HG02798 (cell line): ENCODE measurements around the gene RBP2.

Source experiments
- ATAC-seq: cut with Tn5 transposase; IDR thresholded peaks from one replicate; pipeline ENCODE4 v1.9.1; 2021; ENCODE audit warnings: mild to moderate bottlenecking; ENCODE audit not compliant: unreplicated experiment, poor library complexity

RBP2 gene

DNA sequence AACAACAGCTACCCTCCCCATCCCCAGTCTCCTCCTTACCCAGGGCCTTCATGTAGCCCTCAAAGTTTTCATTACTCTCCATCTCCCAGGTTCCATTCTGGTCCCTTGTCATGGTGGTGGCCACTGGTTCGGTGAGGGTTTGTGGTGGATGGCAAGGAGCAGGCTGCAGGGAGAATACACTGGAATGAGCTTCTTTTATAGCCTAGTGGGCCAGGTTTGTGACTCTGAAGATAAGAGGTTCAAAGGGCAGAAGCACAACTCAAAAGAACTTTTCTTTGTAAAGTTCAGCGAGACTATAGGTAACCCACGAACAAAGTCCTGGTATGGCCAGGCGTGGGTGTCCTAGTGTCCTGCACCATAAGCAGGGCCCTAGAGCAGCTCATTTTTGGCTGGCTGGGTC is at the start of gene RBP2:
Gene RBP2 (minus strand): TSS at position 169 of the 400 bp plus-strand sequence. CDS start 57 bp downstream, at position 112.
- ATAC-seq = no peak

DNA sequence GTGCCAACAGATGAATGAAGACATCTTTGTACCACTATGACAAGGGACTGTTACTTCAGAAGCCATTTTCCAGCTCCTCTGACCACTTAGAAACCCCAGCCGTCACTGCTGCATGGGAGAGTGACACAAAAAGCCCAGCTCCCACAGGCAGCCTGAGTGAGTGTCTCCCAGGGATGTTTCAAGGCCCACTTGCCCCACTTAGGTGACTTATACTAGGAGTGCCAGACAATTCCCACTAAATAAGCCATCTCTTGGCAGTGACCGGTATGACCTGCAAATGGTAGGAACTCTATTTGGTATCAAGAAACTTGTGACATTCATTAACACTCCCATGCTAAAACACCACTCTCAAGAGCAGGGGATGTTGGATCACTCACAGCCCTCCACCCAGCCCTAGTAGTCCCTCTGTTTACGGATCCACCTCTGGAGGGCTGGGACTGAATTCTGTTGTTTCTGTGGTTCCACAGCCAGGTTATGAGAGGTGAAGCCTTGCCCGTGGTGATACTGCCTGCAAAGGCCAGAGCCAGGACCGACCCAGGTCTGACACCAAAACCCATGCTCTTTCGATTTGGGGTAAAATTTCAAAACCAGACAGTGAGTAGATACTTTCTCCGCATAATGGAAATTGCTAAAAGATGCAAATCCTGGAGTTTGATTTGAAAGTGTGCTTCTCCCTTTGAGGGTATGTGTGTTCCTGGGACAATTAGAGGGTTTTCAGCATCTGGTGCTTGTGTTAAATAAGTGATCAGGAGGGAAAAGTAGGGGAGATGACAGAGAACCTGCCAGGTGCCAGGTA is 48.7 kb upstream of the RBP2 start:
- no peak for ATAC-seq

DNA sequence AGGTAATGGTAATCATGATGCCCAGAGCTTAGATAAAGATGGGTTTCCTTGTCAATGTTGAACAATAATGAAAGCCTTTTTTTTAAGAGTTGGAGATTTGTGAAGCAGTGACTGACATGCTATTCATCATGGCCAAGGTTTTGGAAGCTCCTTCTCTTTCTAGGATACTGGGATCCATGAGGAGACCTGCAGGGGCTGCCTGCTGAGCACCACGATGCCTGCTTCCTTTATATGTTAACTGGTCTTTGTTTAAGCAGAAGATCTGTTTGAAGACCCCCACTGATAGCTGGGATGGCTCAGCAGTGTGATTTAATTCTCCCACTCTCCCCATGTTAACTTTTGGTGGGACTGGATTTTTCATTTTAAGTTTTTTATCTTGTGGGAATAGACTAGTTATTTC is 47.4 kb upstream of the RBP2 start:
- ATAC-seq = no peak

DNA sequence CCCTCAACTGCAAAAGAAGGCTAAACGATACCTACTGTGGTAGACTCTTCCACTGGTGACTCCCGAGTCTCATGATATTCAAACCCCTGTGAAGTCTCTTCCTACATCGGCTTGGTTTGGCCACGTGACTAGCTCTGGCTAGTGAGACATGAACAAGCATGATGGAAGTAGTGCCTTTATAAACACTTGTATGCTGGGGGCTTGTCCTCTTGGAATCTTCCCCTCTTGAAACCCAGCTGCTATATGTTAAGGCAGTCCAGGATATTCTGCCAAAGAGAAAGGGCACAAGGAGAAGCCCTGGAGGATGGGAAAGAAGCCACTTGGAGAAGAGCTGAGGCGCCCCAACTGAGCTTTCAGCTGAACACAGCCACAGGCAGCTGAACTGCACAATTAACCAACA is 46.9 kb upstream of the RBP2 start:
- no peak for ATAC-seq

DNA sequence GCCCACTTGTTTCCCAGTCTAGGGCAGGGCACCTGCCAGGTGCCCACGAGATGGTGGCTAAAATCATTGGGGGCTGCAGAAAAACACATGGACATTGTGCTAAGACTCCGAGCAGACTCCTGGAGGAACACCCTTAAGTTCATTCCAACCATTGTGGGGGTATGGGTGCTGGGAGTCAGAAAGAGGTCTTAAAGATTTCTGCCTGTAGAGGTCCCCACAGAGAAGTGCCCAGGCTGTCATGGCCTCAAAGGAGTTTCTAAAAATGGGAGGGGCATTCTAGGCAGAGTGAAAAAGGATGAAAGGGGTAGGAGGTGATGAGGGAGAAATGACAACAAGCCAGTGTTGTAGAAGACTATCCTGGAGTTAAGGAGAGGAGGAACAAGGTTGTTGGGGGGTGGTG is 46.1 kb upstream of the RBP2 start:
- no peak for ATAC-seq

DNA sequence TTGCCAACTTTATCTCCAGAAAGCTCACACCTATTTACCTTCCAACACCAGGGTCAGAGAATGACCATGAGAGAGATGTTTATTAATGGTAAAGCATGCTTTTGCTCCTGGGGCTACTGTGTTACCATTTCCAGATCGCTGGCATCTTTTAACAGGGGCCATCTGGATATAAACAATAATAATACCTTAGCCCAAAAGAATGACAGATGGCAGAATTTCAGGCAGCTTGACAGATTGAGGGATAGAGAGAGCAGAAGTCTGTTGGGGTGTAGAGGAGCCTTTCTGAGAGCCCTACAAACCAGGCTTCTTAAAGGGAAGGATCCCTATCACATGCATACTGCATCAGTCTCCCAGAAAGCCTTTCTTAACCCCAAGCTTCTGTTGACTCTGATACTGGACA is 45.5 kb upstream of the RBP2 start:
- no peak for ATAC-seq

DNA sequence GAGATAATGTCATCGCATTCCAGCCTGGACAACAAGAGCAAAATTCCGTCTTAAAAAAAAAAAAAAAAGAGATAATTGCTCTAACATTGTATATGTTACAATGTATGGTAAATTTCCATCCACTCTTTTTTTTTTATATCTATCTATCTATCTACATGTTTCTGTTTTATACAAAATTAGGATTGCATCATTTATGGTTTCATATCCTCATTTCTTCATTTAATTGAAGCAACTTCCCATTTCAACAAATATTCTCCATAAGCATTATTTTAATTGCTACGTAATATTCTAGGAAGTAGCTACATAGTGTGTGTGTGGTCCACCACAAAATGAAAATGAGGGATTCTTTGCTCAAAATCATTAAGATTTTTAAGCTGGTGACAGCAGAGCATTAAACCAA is 44.8 kb upstream of the RBP2 start:
- ATAC-seq = no peak

DNA sequence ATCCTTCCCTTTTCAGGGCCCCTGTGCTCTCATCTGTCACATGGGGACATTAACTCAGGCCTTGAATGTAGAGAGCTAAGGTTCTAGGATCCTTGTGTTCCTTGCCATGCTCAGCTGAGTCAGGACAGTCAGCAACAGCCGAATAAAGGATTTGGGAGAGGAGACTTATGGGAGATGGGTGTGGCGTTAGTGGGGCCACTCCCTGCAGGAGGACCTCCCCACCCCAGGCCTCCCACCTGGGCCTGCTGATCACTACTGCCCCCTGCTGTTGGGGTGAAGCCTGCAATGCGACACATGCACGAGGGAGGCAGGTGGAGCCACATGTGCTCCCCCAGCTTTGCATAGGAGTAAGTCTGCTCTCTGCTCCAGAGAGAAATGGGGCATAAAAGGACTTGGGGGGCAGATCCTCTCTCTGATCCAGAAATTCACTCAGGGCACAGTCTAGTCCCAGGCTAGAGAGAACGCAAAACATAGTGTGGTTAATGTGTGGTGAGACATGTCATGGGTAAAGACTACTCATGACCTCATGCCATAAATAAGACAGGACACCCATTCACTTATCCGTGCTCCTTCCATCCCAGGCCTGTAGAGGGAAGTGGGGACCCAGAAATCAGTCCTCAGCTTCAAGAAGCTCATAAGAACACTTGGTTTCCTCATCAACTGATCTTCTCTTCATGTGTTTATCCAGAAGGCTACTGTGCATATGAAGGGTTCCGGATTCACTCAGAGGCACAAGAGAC is 43.9 kb upstream of the RBP2 start:
- peak; percentile 52 for ATAC-seq

DNA sequence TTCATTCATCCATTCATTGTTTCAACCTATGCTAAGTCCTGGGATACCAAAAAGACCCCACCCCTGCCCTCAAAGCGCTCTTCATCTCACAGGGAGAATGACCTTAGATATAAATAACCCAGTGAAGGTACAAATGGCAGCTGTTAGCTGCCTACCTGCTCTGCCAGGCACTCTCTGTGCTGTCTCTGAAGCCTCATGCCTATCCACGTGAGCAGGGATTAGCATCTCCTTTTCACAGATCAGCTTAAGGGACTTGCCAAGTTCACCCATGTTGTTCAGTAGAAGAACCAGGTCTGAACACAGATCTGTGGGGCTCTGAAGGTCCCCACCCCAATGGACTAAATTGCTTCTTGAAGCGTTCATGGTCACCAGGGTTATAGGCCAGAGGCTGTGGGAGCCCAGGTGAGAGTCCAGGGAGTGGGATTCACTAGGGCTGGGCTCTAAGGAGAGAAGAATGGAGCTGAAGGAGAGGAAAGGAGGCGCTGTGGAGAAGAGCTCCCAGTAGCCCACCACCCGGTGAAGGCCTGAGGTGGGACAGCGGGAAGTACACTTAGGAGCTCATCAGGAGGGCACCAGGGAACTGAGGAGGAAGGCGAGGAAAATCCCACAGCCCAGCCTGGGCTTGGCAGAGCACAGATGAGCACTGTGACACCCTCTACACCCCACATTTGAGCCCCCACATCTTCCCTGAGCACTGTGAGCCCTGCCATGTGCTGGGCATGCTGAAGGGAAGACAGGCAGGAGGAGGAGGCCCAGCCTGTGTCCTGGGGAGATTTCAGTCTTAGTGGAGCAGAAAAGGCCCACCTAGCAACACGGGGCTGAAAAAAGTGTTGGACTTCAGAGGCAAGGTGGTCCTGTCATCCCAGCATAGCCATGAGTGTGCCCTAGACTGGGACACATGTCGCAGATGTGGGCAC is 42.9 kb upstream of the RBP2 start:
- no peak for ATAC-seq

DNA sequence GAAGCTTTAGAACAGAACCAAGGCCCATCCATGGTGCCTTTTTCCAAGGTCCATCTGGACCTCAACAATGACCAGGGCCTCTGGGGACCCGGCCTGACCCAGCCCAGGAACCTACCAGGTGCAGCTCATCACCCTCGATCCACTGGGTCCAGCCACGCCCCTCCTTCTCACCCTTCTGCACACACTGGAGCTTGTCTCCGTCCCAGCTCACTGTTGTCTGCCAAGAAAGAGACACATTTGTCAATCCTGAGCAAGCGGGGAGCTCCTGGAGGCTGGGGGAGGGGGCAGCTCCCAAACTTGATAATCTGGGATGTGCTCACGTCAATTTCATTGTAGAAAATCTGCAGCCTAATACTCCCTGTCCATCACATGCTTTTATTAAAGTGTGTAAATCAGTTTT is 42.0 kb upstream of the RBP2 start:
- no peak for ATAC-seq

DNA sequence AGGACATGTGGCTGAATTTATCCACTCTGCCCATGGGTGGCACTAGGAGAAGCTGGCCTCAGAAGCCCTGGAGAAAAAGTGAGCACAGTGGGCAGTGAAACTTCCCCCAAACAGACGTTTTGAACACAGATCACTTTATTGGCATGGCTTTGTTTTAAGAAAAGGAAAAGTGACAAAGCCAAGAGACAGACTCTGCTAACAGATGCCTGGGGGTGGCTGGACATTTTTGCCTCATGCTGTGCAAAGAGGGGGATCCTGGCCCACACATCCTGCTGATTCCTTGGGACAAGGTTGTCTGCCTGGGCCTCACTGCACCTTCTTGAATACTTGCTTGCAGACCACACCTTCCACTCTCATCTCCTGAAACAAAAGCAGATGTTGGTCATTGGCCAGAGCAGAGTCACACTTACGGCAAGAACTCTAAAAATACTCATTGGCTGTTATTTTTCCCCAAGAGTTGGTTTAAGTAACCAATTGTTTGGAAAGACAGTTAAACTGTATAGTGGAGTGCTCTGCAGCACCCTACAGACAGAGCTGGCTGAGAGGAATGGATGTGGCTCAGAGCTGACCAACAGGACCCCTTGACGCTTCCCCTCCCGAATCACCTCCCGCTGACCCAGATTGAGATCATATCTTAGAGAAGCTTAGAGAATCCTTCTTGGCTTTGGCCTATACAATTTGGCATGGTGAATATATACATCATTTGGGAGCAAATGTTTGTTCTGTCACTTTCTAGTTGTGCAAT is 41.2 kb upstream of the RBP2 start:
- ATAC-seq = no peak

DNA sequence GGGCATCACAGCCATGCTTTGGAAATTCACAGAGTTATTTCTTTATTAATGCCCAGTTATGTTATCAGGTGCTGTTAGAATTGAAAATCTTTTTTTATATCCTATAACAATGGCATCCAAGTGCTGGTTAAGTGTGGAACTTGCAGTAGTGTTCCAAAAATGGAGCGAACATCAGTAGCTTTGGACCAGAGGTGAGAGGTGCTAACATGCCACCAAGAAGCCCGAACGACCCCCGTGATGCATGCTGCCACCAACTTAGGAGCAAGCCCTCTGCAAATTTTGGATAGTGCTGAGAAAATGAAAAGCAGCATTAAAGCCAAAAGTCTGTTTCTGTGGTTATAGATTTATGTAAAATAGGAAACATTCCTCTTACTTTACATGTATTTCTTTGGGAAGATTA is 38.4 kb upstream of the RBP2 start:
- no peak for ATAC-seq

DNA sequence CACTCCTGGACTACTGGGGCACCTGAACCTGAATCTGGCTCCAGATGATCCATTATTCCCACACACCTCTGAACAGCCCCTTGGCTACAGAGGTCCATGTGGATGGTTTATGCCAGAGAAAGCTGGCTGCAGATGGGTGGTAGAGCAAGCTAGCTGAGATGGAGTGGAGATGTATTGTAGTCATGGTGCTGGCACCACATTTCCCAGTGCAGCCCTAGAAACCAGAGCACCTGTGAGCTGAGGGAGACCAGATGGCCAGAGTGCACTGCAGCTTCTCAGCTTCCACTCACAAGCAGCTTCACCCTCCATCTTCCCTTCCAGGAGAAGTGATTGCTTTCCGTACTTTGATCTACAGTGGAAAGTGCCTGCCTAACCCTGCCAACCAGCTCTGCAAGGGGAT is 33.3 kb upstream of the RBP2 start:
- no peak for ATAC-seq

DNA sequence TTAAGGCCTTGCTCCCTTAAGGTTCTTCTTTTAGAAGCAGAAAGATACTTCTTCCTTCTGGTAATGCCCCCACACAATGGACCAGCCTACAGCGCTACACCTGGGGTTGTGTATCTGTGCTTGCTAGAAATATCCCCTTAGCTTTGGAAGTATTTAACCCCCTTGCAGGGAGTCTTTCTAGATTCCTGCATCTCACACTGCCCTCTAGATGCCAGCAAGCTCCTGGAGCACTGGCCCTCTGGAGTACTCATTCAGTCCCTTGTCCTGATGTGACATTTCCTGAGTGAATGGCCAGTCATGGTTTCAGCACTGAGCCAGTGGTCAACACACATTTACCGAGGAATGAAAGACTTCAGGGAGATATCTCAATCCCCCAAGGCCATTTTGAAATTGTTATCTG is 30.4 kb upstream of the RBP2 start:
- no peak for ATAC-seq

DNA sequence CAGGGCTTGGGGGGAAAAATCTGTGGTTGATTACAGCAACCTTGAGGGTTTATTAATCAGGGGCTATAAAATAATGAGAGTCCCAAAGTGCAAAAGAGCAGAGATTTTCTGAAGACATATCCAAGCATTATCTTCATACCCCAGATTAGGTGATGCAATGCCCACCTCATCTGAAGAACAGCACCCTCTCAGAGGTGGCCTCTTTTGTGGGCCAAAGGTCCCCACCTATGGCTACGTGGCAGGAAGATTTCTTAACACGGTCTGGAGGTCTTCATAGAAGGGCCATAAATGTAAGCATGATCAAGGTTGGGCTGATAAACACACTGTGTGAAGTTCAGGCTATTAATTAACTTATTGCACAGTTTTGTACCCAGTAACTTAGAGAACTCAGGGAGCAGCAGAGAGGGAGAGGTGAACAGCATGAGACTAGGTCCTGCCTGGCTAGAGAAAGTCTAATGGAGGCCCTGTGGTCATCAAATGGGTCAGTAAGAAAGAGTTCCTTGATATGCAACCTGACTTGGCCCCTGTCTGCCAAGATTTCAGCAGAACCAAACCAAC is 29.6 kb upstream of the RBP2 start:
- no peak for ATAC-seq

DNA sequence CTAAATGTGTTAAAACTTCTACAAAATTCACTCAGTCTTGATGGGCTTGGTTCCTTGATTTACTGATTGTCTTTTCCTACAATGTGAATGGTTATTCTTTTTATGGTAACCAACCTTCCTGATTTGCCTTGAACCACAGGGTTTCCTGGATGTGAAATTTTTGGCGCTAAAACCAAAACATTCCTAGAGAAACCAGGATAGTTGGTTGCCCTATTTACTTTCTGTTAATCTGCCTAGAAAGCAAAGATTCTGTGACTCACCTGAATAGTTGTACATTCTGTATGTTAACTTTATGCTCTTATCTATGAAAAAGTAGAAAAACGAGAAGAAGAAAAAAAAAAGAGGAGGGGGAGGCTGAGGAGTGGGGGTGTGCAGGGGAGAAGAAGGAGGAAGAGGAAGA is 23.2 kb upstream of the RBP2 start:
- ATAC-seq = no peak

DNA sequence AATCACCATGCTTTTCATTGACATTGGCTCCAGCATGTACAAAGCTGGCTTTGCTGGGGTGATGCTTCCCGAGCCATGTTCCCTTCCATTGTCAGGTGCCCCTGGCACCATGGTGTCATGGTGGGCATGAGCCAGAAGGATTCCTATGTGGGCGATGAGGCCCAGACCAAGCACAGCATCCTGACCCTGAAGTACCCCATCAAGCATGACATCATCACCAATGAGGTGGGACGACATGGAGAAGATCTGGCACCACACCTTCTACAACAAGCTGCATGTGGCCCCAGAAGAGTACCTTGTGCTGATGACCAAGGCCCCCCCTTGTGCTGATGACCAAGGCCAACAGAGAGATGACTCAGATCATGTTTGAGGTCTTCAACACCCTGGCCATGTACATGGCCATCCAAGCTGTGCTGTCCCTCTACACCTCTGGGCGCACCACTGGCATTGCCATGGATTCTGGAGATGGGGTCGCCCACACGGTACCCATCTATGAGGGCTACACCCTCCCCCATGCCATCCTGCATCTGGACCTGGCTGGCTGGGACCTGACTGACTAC is 17.6 kb upstream of the RBP2 start:
- ATAC-seq = no peak

DNA sequence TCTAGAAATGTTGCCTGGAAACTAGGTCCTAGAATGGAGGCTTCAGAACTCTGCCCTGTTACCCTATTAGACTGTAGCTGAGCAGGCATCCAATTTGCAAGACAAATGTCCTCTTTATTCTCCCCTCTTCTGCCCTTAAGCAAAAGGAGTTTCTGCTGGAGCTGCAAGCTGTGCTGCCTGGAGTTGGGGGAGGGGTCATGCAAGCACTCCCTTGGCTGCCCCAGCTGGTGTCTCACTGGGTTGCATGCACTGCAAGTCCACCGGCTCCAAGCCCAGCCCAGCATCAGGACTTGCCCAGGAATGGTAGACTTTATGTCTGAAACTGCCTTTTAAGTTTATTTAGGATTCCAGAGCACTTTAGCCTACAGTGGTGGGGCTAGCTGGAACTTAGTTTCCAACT is 15.7 kb upstream of the RBP2 start:
- ATAC-seq = no peak

DNA sequence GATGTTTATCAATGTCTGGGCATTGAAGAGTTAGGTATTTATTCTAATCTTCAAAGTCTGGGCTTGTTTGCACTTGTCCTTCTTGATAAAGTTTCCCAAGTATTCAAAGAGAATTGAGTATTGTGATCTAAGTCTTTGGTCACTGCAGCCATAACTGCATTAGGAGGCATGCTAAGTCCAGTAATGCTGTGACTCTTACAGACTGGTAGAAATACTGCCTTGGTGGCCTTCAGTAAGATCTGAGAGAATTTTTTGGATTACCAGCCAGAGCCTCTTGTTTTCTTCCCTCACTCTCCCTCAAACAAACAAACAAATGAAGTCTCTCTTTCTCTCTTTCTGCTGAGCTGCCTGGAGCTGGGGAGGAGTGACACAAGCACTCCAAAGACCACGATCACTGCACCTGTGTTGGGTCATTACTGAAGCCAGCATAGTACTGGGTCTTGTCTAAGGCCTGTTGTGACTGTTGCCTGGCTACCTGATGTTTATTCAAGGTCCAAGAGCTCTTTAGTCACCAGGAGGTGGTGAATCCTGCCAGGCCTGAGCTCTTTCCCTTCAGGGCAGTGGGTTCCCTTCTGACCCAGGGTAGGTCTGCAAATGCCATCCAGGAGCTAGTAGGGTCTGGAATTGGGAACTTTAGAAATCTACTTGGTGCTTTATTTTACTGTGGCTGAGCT is 14.8 kb upstream of the RBP2 start:
- no peak for ATAC-seq
